Sigmoid colon (tissue), 7 donors: Measurements from ENCODE around the gene CD74. TPM values are rescaled to one million over a fixed set of nuclear protein-coding genes. Genes with fewer than 3 reads are reported as not detected.

Experiments used
- DNase-seq: peaks from one replicate; pipeline ENCODE4 v3.0.0-alpha.2; 2019
- H3K27ac ChIP-seq, 4 donors: fragments of 200-600 bp; sonication (generic); one replicate each; pipeline ENCODE4 v1.5.1; 2016 to 2019; ENCODE audit warnings: mild to moderate bottlenecking in 1 of 4
- H3K27me3 ChIP-seq, 3 donors: fragments of 200-600 bp; sonication (generic); one replicate each; pipeline ENCODE4 v1.5.1; 2019; ENCODE audit warnings: mild to moderate bottlenecking in 1 of 3
- H3K36me3 ChIP-seq, 4 donors: fragments of 200-600 bp; sonication (generic); one replicate each; pipeline ENCODE4 v1.5.1; 2016 to 2019
- H3K4me1 ChIP-seq, 4 donors: fragments of 200-600 bp; sonication (generic); one replicate each; pipeline ENCODE4 v1.5.1; 2017 to 2019
- H3K4me3 ChIP-seq, 4 donors: fragments of 200-600 bp; sonication (generic); one replicate each; pipeline ENCODE4 v1.5.1; 2017 to 2019; ENCODE audit warnings: mild to moderate bottlenecking in 2 of 4, moderate library complexity in 1 of 4
- H3K9me3 ChIP-seq, 4 donors: fragments of 200-600 bp in 3 of 4; sonication (generic) in 3 of 4; one replicate each; pipeline versions ENCODE4 v1.5.1 to v1.6.1; 2013 to 2019
- CTCF ChIP-seq, 4 experiments: fragments of 450-650 bp in 3 of 4; fragments of 200-600 bp in 1 of 4; IDR thresholded peaks; one replicate each; pipeline ENCODE4 v1.5.1; 2016 to 2019; ENCODE audit warnings: antibody characterized with exemption in 4 of 4, mild to moderate bottlenecking in 3 of 4, moderate library complexity in 2 of 4
- EP300 ChIP-seq, 4 donors: sonication (generic); formaldehyde crosslinking; IDR thresholded peaks; one replicate each; pipeline ENCODE4 v1.6.1; 2017; ENCODE audit warnings: antibody characterized with exemption in 4 of 4
- POLR2A ChIP-seq, 2 donors: fragments of 450-650 bp; IDR thresholded peaks; one replicate each; pipeline ENCODE4 v1.6.1; 2016; ENCODE audit warnings: antibody characterized with exemption in 2 of 2, mild to moderate bottlenecking in 2 of 2, moderate library complexity in 2 of 2
- POLR2AphosphoS5 ChIP-seq, 4 donors: sonication (generic); formaldehyde crosslinking; IDR thresholded peaks; one replicate each; pipeline ENCODE4 v1.6.1; 2017; ENCODE audit warnings: antibody characterized with exemption in 4 of 4
- WGBS, 2 donors: extraction: QIAGEN DNeasy Blood & Tissue Kit; methylation state at CpG; one replicate each; pipeline ENCODE4 v1.1.7; 2013; 5-methylcytosine and 5-hydroxymethylcytosine counted together
- intact Hi-C: fragments of 100-400 bp; cut with DNase I; formaldehyde crosslinking; loops from one replicate; pipeline ENCODE4 v1.15.1; 2023
- polyA plus RNA-seq, 3 donors: library from polyadenylated mRNA; stranded (reverse); fragments of 200-250 nt; gene quantifications; one replicate each; pipeline ENCODE4 v1.2.3, GENCODE V29; 2013
- total RNA-seq, 4 donors: library from RNA; depleted of rRNA; stranded (reverse); fragments of >200 nt; gene quantifications; one replicate each; pipeline ENCODE4 v1.1.0, GENCODE V29; 2016
- donor health status: healthy with polysubstance abuse.
- donor health status: Bipolar disorder and iron deficiency.
- donor health status: healthy.

CD74 gene
- total and polyA plus RNA-seq, 7 donors = 176 to 2,186 (median 216) TPM

DNA sequence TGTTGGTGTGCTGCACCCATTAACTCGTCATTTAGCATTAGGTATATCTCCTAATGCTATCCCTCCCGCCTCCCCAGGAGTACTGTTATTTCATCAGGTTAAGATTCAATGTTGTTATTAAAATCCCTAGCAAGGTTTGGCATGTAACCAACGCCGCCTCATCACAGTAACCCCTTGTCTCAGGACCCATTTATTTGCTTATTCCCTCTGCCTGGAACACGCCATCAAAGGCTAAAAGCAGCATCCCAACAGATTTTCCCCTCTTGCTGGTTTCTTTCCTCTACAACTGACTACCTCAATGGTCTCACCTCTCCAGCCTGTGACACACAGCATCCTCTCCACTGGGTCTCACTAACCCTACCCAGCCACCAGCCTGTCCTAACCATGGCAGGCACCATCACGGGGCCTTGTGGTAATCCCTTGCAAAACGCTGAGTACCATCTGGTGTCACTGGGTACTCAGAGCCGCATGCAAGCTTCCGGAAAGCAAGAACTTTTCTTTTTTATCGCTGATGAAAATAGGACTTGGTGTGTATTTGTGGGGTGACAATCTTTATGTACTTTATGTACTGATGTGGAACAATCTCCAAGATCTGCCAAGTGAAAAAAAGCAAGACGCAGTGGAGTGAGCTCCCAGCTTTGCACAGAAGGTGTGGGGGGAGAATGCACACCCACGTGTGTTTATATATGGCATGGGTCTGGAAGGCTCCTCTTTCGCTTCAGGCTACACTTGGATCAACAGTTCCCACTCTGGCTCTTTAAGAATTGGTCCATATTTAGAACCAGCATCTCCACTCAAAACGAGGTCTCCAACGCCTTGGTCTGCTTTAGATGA lies 30.7 kb upstream of the CD74 start:
- DNase-seq = no peak
- H3K36me3 ChIP-seq = peaks cover 31 to 56% (median 47%) of the 10 kb centered on the region in 4 donors
- peak overlapping the region in 1 of 4 donors; percentile 6 for H3K27ac ChIP-seq
- peaks cover 0 to 39% (median 20%) of the 10 kb centered on the region in 4 donors for H3K4me1 ChIP-seq
- H3K4me3 ChIP-seq = no peak overlapping the region
- H3K9me3 ChIP-seq = no peaks in the 10 kb centered on the region
- no peaks in the 10 kb centered on the region for H3K27me3 ChIP-seq
- TF ChIP-seq POLR2AphosphoS5 (IDR thresholded peaks at IDR 0.05) = no peak
- no peak for TF ChIP-seq POLR2A (IDR thresholded peaks at IDR 0.05)
- intact Hi-C loops = no loop called here
- WGBS, 2 donors = 77 to 84% methylated on average over 15 of the region's 15 CpGs

GRCh38 chr5:150442699-150443080 lies 30.0 kb upstream of the CD74 start:
- Histone ChIP-seq H3K36me3 (peaks cover 31 to 56% (median 45%) of the 10 kb centered on the region in 4 donors), H3K9me3 (no peaks in the 10 kb centered on the region), H3K27ac (peak overlapping the region in 2 of 4 donors; percentile 57 to 67), H3K4me3 (no peak overlapping the region), H3K27me3 (no peaks in the 10 kb centered on the region), H3K4me1 (peaks cover 0 to 32% (median 13%) of the 10 kb centered on the region in 4 donors)
- intact Hi-C loops = no loop called here
- TF ChIP-seq EP300 (IDR thresholded peaks at IDR 0.05) = no peak
- TF ChIP-seq POLR2A (IDR thresholded peaks at IDR 0.05) = no peak
- TF ChIP-seq CTCF (IDR thresholded peaks at IDR 0.05) = no peak
- no peak for TF ChIP-seq POLR2AphosphoS5 (IDR thresholded peaks at IDR 0.05)
- no peak for DNase-seq
- 80 to 90% methylated on average over 6 of the region's 6 CpGs for whole genome bisulfite sequencing, 2 donors

DNA sequence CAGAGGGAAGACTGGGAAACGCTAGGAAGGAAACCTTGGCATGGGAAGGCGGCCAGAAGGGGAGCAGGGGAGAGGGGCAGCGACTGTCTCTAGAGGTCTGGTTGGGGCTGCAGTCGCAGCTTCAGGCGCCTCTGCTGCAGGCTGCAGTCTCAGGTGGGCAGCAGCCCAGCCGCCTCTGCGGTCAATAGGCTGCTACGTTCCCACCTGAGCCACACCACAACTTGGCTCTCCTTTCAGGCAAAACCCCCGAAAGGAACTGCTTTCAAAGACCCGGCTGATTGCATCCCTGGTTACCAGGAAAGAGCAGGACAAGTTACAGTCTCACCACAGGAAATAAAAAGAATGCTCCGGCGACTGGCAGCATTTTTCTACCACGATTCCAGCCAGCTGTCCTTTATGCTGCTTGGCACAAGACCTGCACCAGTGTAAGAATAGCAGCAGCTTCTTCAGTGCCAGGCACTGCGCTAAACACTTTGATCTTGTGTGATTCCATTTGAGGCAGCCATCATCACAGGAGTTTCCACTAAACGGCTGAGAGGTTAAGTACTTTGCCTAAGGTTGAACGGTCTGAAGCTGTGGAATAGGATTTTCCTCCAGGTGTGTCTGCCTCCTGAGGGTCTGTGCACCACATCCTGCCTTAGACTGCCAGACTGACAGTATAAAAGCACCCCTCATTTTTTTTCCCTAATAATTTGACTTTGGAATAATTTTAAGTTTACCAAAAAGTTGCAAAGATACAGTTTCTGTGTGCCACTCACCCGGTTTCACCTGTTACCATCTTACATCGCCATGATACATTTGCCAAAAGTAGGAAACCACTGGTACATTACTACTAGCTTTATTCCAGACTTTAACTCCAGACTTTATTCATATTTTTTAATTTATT lies 29.3 kb upstream of the CD74 start:
- no peak for DNase-seq
- TF ChIP-seq CTCF (IDR thresholded peaks at IDR 0.05) (no peak), POLR2AphosphoS5 (IDR thresholded peaks at IDR 0.05) (peak in 2 of 4 donors; percentile 12 to 20)
- H3K9me3 ChIP-seq = no peaks in the 10 kb centered on the region
- H3K4me1 ChIP-seq = peaks cover 0 to 25% (median 8%) of the 10 kb centered on the region in 4 donors
- 70 to 71% methylated on average over 18 of the region's 18 CpGs for WGBS, 2 donors
- H3K36me3 ChIP-seq = peaks cover 27 to 50% (median 39%) of the 10 kb centered on the region in 4 donors
- no peak overlapping the region for H3K4me3 ChIP-seq
- peak overlapping the region in 3 of 4 donors; percentile 19 to 67 (median 57) for H3K27ac ChIP-seq
- no peaks in the 10 kb centered on the region for H3K27me3 ChIP-seq
- intact Hi-C loops = no loop called here

DNA sequence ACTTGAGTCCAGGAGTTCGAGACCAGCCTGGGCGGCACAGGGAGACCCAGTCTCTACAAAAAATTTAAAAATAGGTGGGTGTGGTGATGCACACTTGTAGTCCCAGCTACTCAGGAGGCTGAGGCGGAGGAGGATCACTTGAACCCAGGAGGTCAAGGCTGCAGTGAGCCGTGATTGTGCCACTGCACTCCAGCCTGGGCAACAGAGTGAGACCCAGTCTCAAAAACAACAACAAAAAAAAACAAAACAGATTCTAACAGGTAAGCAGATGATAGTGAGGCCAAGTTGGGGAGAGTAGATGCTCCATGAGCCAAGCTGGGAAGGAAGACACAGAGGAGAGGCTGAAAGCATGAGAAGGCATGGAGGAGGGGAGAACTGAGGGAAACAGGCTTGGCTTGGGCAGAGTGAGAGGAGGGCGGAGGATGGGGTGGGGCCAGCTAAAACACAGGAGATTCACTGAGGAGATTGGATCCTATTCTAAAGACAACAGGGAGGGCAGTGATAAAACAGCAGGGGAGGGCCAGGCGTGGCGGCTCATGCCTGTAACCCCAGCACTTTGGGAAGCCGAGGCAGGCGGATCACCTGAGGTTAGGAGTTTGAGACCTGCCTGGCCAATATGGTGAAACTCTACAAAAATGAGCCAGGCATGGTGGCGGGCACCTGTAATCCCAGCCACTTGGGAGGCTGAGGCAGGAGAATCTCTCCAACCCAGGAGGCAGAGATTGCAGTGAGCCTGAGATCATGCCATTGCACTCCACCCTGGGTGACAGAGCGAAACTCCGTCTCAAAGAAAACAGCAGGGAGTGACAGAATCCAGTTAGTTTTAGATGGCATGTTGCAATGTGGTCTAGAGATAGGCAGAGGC lies 28.5 kb upstream of the CD74 start:
- intact Hi-C loops = no loop called here
- Histone ChIP-seq H3K4me3 (no peak overlapping the region), H3K27me3 (no peaks in the 10 kb centered on the region), H3K36me3 (peaks cover 18 to 41% (median 30%) of the 10 kb centered on the region in 4 donors), H3K4me1 (peaks cover 0 to 22% (median 9%) of the 10 kb centered on the region in 4 donors), H3K27ac (peak overlapping the region in 3 of 4 donors; percentile 19 to 67 (median 57)), H3K9me3 (no peaks in the 10 kb centered on the region)
- DNase-seq = no peak
- 88 to 93% methylated on average over 12 of the region's 12 CpGs for WGBS, 2 donors
- TF ChIP-seq EP300 (IDR thresholded peaks at IDR 0.05) (no peak), POLR2A (IDR thresholded peaks at IDR 0.05) (no peak), CTCF (IDR thresholded peaks at IDR 0.05) (no peak), POLR2AphosphoS5 (IDR thresholded peaks at IDR 0.05) (no peak)
